K562 (cell line): ENCODE results near the gene ALDH16A1. TPM values are rescaled to one million over a fixed set of nuclear protein-coding genes. Genes with fewer than 3 reads are reported as not detected.

Experiments
- ATAC-seq: fragments of 200-7000 bp; cut with Tn5 transposase; 3 replicates; pipeline ENCODE4 v1.9.1; 2020; ENCODE audit warnings: moderate library complexity
- BruUV-seq: library from RNA; stranded (reverse); fragments of 400-500 nt; replicated peaks from 2 replicates; lab custom pipeline; 2021; lab: Mats Ljungman, UMichigan
- CTCF ChIA-PET: fragments of 300-600 bp; formaldehyde crosslinking; extraction: SDS; loops from one replicate; lab custom pipeline; 2021; ENCODE audit warnings: low intra/inter-chr PET ratio; lab: Yijun Ruan, JAX
- POLR2A ChIA-PET: fragments of 300-600, 350-650 bp; sonication (Branson Sonifier 250); formaldehyde crosslinking; extraction: SDS; loops from one replicate; lab custom pipeline; 2021; ENCODE audit warnings: antibody characterized with exemption, inconsistent platforms; lab: Yijun Ruan, JAX
- DNase-seq, 4 experiments: peaks; one replicate each; pipeline versions ENCODE4 v3.0.0 to v3.0.0-alpha.2; 2011 to 2018; ENCODE audit warnings: low spot score in 3 of 4, mixed read lengths in 3 of 4; ENCODE audit errors: extremely low read depth in 1 of 4
- FAIRE-seq: peaks from 2 replicates; lab custom pipeline; 2011; peaks lifted over from hg19 to GRCh38; lab: Jason Lieb, UNC
- H2AFZ ChIP-seq: 2 replicates; pipeline ENCODE4 v1.6.0; 2011; ENCODE audit warnings: low read depth, low read length, control low read depth, inconsistent platforms
- H3K27ac ChIP-seq: fragments of 200-600 bp; 3 replicates; pipeline ENCODE4 v1.8.0; 2011; ENCODE audit warnings: low read depth, mild to moderate bottlenecking, control low read depth, inconsistent platforms, low read length, moderate library complexity, mixed read lengths; ENCODE audit errors: extremely low read depth
- H3K27me3 ChIP-seq, 2 experiments: fragments of 300-600 bp in 1 of 2; 2 replicates in 1 of 2; 3 replicates in 1 of 2; pipeline versions ENCODE4 v1.6.0 to v1.8.0; 2011; ENCODE audit warnings: inconsistent platforms in 2 of 2, low read length in 2 of 2, mild to moderate bottlenecking in 1 of 2, mixed read lengths in 1 of 2, moderate library complexity in 1 of 2; ENCODE audit not compliant: control insufficient read depth in 2 of 2, insufficient read depth in 2 of 2
- H3K36me3 ChIP-seq: fragments of 300-600 bp; 3 replicates; pipeline ENCODE4 v1.8.0; 2011; ENCODE audit warnings: mild to moderate bottlenecking, low read length, inconsistent platforms; ENCODE audit not compliant: control insufficient read depth, insufficient read depth
- H3K4me1 ChIP-seq, 2 experiments: fragments of 200-600 bp in 1 of 2; replicated peaks in 1 of 2; 2 replicates in 1 of 2; 3 replicates in 1 of 2; pipeline versions ENCODE4 v1.5.1 to v1.8.0; 2011; ENCODE audit warnings: inconsistent platforms in 2 of 2, low read length in 2 of 2, mild to moderate bottlenecking in 1 of 2, mixed read lengths in 1 of 2, moderate library complexity in 1 of 2; ENCODE audit not compliant: control insufficient read depth in 2 of 2, insufficient read depth in 2 of 2
- H3K4me2 ChIP-seq: 2 replicates; pipeline ENCODE4 v1.6.1; 2011; ENCODE audit warnings: low read length, control low read depth, inconsistent platforms, mixed read lengths; ENCODE audit not compliant: insufficient read depth
- H3K4me3 ChIP-seq: fragments of 200-600 bp; sonication (generic), shearing (Covaris generic); 2 replicates; pipeline ENCODE4 v1.5.1; 2016; ENCODE audit warnings: control low read depth, inconsistent platforms
- H3K79me2 ChIP-seq: fragments of 200-600 bp; 3 replicates; pipeline ENCODE4 v1.8.0; 2011; ENCODE audit warnings: low read length, inconsistent platforms; ENCODE audit not compliant: control insufficient read depth, insufficient read depth
- H3K9ac ChIP-seq, 2 experiments: 2 replicates each; pipeline versions ENCODE4 v1.6.0 to v1.6.1; 2011; ENCODE audit warnings: low read depth in 2 of 2, low read length in 2 of 2, control low read depth in 1 of 2, inconsistent platforms in 1 of 2, mild to moderate bottlenecking in 1 of 2, mixed read lengths in 1 of 2; ENCODE audit not compliant: insufficient read depth in 1 of 2
- H3K9me1 ChIP-seq: one replicate; pipeline ENCODE4 v1.6.0; 2011; ENCODE audit warnings: inconsistent platforms, mild to moderate bottlenecking, low read length, moderate library complexity; ENCODE audit not compliant: control insufficient read depth, insufficient read depth
- H3K9me3 ChIP-seq: replicated peaks from 2 replicates; pipeline ENCODE4 v1.5.1; 2011; ENCODE audit warnings: low read depth, low read length, inconsistent platforms; ENCODE audit not compliant: control insufficient read depth, insufficient read depth
- H4K20me1 ChIP-seq: replicated peaks from 2 replicates; pipeline ENCODE4 v1.6.1; 2011; ENCODE audit warnings: low read length, inconsistent platforms, mixed read lengths; ENCODE audit not compliant: control insufficient read depth, insufficient read depth
- BHLHE40 ChIP-seq: IDR thresholded peaks from 2 replicates; pipeline ENCODE4 v1.6.1; 2011; ENCODE audit warnings: low read length, improper control_type of control experiment
- LCOR ChIP-seq: sonication (generic); formaldehyde crosslinking; IDR thresholded peaks from 2 replicates; pipeline ENCODE4 v1.8.0; 2022; ENCODE audit warnings: mild to moderate bottlenecking, missing genetic modification reagents
- NFE2L1 ChIP-seq: fragments of 450-650 bp; IDR thresholded peaks from 2 replicates; pipeline ENCODE4 v1.6.1; 2016; ENCODE audit warnings: missing genetic modification characterization, low read depth, mild to moderate bottlenecking, missing compliant biosample characterization, moderate library complexity, borderline replicate concordance
- SMARCE1 ChIP-seq: fragments of 450-650 bp; IDR thresholded peaks from 2 replicates; pipeline ENCODE4 v1.7.1; 2016; ENCODE audit warnings: mild to moderate bottlenecking
- TOE1 ChIP-seq, 2 experiments: fragments of 450-650 bp in 1 of 2; sonication (generic) in 1 of 2; formaldehyde crosslinking in 1 of 2; IDR thresholded peaks; 2 replicates each; pipeline versions ENCODE4 v1.7.1 to v1.8.0; 2016 to 2022; ENCODE audit warnings: borderline replicate concordance in 2 of 2, mild to moderate bottlenecking in 2 of 2, antibody characterized with exemption in 1 of 2, inconsistent platforms in 1 of 2, low read depth in 1 of 2, missing genetic modification reagents in 1 of 2, moderate library complexity in 1 of 2
- ZNF407 ChIP-seq: fragments of 450-650 bp; IDR thresholded peaks from 2 replicates; pipeline ENCODE4 v1.6.1; 2016; ENCODE audit warnings: low read depth
- WGBS: fragments of 100-300 bp; shearing (Covaris generic); methylation state at CpG from one replicate; pipeline ENCODE4 v1.1.6; 2016; ENCODE audit warnings: low coverage, mixed read lengths; ENCODE audit not compliant: insufficient coverage; ENCODE audit errors: missing lambda C conversion rate; 5-methylcytosine and 5-hydroxymethylcytosine counted together
- in situ Hi-C: fragments of 300-500 bp; cut with MboI; formaldehyde crosslinking; loops from 4 replicates; pipeline ENCODE4 v1.15.0; 2018; ENCODE audit warnings: inconsistent platforms, mixed read lengths
- intact Hi-C: fragments of 100-400 bp; cut with micrococcal nuclease; formaldehyde crosslinking; loops from 2 replicates; pipeline ENCODE4 v1.14.2; 2022
- polyA plus RNA-seq, 8 experiments: library from polyadenylated mRNA; depleted of rRNA in 4 of 8; stranded (reverse) in 5 of 8; unstranded in 3 of 8; fragments of >200 nt; fragmentation: Nextera tagmentation in 2 of 8; fragmentation: Illumina TruSeq in 1 of 8; extraction: Ambion mirVana in 2 of 8; extraction: Trizol in 1 of 8; gene quantifications; 2 replicates each; pipeline versions ENCODE4 v1.2.1 to v1.2.3, GENCODE V29; 2011 to 2014; ENCODE audit warnings: inconsistent platforms in 1 of 8, missing spikeins in 1 of 8
- total RNA-seq, 7 experiments: library from RNA; depleted of rRNA in 6 of 7; stranded (reverse); fragments of >200 nt in 6 of 7; fragmentation: Illumina TruSeq in 2 of 7; extraction: Trizol in 2 of 7; gene quantifications; 2 replicates each; pipeline versions ENCODE4 v1.2.1 to v1.2.3, GENCODE V29; 2011 to 2021; ENCODE audit warnings: low replicate concordance in 1 of 7
- TF ChIP-seq, protein P1 (sequence below): fragments of 450-650 bp; IDR thresholded peaks from 2 replicates; pipeline ENCODE4 v1.7.0; 2016; ENCODE audit warnings: borderline replicate concordance

ALDH16A1 gene
- total and polyA plus RNA-seq, 9 of the 15 experiments (the other 6 are each of a cell fraction or from before 2014, with no cell fraction given), result 2.2 to 52.2 (median 7.6) TPM

- peak overlapping the region; percentile 78; the same call in 1 of the 2 replicates for H2AFZ ChIP-seq
- 10% methylated on average over 15 of the region's 19 CpGs for WGBS
- H3K4me2 ChIP-seq, result peak overlapping the region; percentile 78
- peak overlapping the region; percentile 48 for H3K4me3 ChIP-seq
- peak overlapping the region in 1 of 2 experiments; percentile 89; a peak in 3 of 4 replicates for H3K9ac ChIP-seq
- H3K79me2 ChIP-seq, result no peaks in the 10 kb centered on the region
- no TSS peak for BruUV-seq
- H3K27ac ChIP-seq, result no peak overlapping the region
- H3K9me1 ChIP-seq, result no peaks in the 10 kb centered on the region
- CTCF ChIA-PET, result no interaction called here
- in situ Hi-C loops, result no loop called here
- intact Hi-C loops, result loop anchor here (5.0 to 10.0 kb wide), 2 partner anchors 176 to 288 kb away; no protein-coding TSS in a partner anchor
- H3K9me3 ChIP-seq, result no peaks in the 10 kb centered on the region
- ATAC-seq (no peak), DNase-seq (no peak), FAIRE-seq (no peak)
- H3K4me1 ChIP-seq, result peaks cover 37 to 50% of the 10 kb centered on the region in 2 experiments
- peaks cover 7 to 19% of the 10 kb centered on the region in 2 experiments; a peak in 4 of 5 replicates for H3K27me3 ChIP-seq
- H4K20me1 ChIP-seq, result no peaks in the 10 kb centered on the region
- H3K36me3 ChIP-seq, result no peaks in the 10 kb centered on the region
- POLR2A ChIA-PET, result interaction anchor here (0.6 to 3.7 kb wide), 3 partner anchors 9 to 208 kb away, joined by 3 to 14 read pairs (median 3); no protein-coding TSS in a partner anchor
- TF ChIP-seq ZNF407 (no peak), NFE2L1 (no peak), LCOR (CRISPR knock-in tag) (no peak), SMARCE1 (0 out of 2 replicates have a peak, but pooled peaks have one; percentile 24), TOE1 (IDR thresholded peaks at IDR 0.05; ENCODE audit: borderline replicate concordance) (0 out of 2 replicates have a peak, but pooled peaks have one; percentile 35), TOE1 (CRISPR knock-in tag; IDR thresholded peaks at IDR 0.05; ENCODE audit: borderline replicate concordance, low read depth) (no peak), BHLHE40 (no peak)
- TF ChIP-seq, protein P1, sequence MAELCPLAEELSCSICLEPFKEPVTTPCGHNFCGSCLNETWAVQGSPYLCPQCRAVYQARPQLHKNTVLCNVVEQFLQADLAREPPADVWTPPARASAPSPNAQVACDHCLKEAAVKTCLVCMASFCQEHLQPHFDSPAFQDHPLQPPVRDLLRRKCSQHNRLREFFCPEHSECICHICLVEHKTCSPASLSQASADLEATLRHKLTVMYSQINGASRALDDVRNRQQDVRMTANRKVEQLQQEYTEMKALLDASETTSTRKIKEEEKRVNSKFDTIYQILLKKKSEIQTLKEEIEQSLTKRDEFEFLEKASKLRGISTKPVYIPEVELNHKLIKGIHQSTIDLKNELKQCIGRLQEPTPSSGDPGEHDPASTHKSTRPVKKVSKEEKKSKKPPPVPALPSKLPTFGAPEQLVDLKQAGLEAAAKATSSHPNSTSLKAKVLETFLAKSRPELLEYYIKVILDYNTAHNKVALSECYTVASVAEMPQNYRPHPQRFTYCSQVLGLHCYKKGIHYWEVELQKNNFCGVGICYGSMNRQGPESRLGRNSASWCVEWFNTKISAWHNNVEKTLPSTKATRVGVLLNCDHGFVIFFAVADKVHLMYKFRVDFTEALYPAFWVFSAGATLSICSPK, result 0 out of 2 replicates have a peak, but pooled peaks have one; percentile 32
Observed at GRCh38 chr19:49440439-49441209, 12.4 kb upstream of the ALDH16A1 start.
